Vagina (tissue), 2 donors: ENCODE results near the gene SCYL3. TPM values are rescaled to one million over a fixed set of nuclear protein-coding genes. Genes with fewer than 3 reads are reported as not detected.
"Not testable (repeated sequence)": the region's sequence is repeated elsewhere in the genome, so short reads cannot be mapped to it uniquely, and the experiment has no call there.

Source experiments
- DNase-seq, 2 donors: peaks; one replicate each; pipeline ENCODE4 v3.0.0-alpha.2; 2017; ENCODE audit errors: extremely low spot score in 2 of 2
- H3K27ac ChIP-seq: fragments of 200-600 bp; sonication (generic); one replicate; pipeline ENCODE4 v1.5.1; 2019
- H3K27me3 ChIP-seq: fragments of 200-600 bp; sonication (generic); one replicate; pipeline ENCODE4 v1.5.1; 2019
- H3K36me3 ChIP-seq, 2 donors: fragments of 200-600 bp; sonication (generic); one replicate each; pipeline ENCODE4 v1.5.1; 2017 to 2019
- H3K4me1 ChIP-seq: fragments of 200-600 bp; sonication (generic); one replicate; pipeline ENCODE4 v1.5.1; 2019
- H3K4me3 ChIP-seq, 2 donors: fragments of 200-600 bp; sonication (generic); 1 replicate in 1 of 2; 2 replicates in 1 of 2; pipeline ENCODE4 v1.5.1; 2016 to 2019
- H3K9me3 ChIP-seq: fragments of 200-600 bp; sonication (generic); one replicate; pipeline ENCODE4 v1.5.1; 2019
- CTCF ChIP-seq, 3 experiments: fragments of 450-650 bp in 2 of 3; fragments of 200-600 bp in 1 of 3; sonication (generic) in 1 of 3; IDR thresholded peaks; one replicate each; pipeline ENCODE4 v1.5.1; 2017 to 2019; ENCODE audit warnings: antibody characterized with exemption in 3 of 3, mild to moderate bottlenecking in 2 of 3, moderate library complexity in 2 of 3
- POLR2A ChIP-seq, 2 donors: fragments of 450-650 bp; IDR thresholded peaks; one replicate each; pipeline ENCODE4 v1.6.1; 2017; ENCODE audit warnings: antibody characterized with exemption in 2 of 2, mild to moderate bottlenecking in 2 of 2, moderate library complexity in 2 of 2
- POLR2AphosphoS5 ChIP-seq, 2 donors: sonication (generic); formaldehyde crosslinking; IDR thresholded peaks; one replicate each; pipeline ENCODE4 v1.9.0; 2017; ENCODE audit warnings: antibody characterized with exemption in 2 of 2, mild to moderate bottlenecking in 2 of 2, low read depth in 1 of 2; ENCODE audit not compliant: insufficient read depth in 1 of 2
- intact Hi-C: fragments of 100-400 bp; cut with DNase I; formaldehyde crosslinking; loops from one replicate; pipeline ENCODE4 v1.15.1; 2023
- total RNA-seq: library from RNA; depleted of rRNA; stranded (reverse); fragments of >200 nt; gene quantifications from one replicate; pipeline ENCODE4 v1.2.3, GENCODE V29; 2016

The SCYL3 gene
- total RNA-seq, 1 donor from 2014 or later = 11.8 TPM

GRCh38 chr1:169867012-169867675 lies 26.6 kb downstream of the SCYL3 start:
- no peak for DNase-seq
- intact Hi-C loops = loop anchor here (5.0 kb wide), 1 partner anchor 1045 kb away; no protein-coding TSS in a partner anchor
- H3K27ac ChIP-seq = no peak overlapping the region
- no peak overlapping the region for H3K4me3 ChIP-seq
- no peaks in the 10 kb centered on the region for H3K27me3 ChIP-seq
- TF ChIP-seq POLR2AphosphoS5 (IDR thresholded peaks at IDR 0.05; ENCODE audit: insufficient read depth in 1 of 2, low read depth in 1 of 2) (no peak), CTCF (IDR thresholded peaks at IDR 0.05) (no peak), POLR2A (IDR thresholded peaks at IDR 0.05) (no peak)
- H3K9me3 ChIP-seq = no peaks in the 10 kb centered on the region
- H3K36me3 ChIP-seq = peaks cover 0 to 84% of the 10 kb centered on the region in 2 donors
- H3K4me1 ChIP-seq = no peaks in the 10 kb centered on the region

- Histone ChIP-seq H3K36me3 (peaks cover 0 to 84% of the 10 kb centered on the region in 2 donors), H3K9me3 (no peaks in the 10 kb centered on the region), H3K27ac (no peak overlapping the region), H3K27me3 (no peaks in the 10 kb centered on the region), H3K4me1 (no peaks in the 10 kb centered on the region), H3K4me3 (no peak overlapping the region)
- intact Hi-C loops = loop anchor here (5.0 kb wide), 1 partner anchor 1044 kb away; no protein-coding TSS in a partner anchor
- no peak for DNase-seq
- TF ChIP-seq POLR2A (IDR thresholded peaks at IDR 0.05) (no peak), POLR2AphosphoS5 (IDR thresholded peaks at IDR 0.05; ENCODE audit: insufficient read depth in 1 of 2, low read depth in 1 of 2) (no peak), CTCF (IDR thresholded peaks at IDR 0.05) (no peak)
These were observed 27.1 kb downstream of the SCYL3 start for GRCh38 chr1:169866577-169866976.

GRCh38 chr1:169864531-169864930 lies 29.2 kb downstream of the SCYL3 start:
- intact Hi-C loops, H3K27ac ChIP-seq, H3K9me3 ChIP-seq, H3K4me1 ChIP-seq, H3K4me3 ChIP-seq, DNase-seq, H3K27me3 ChIP-seq: not testable (repeated sequence)
- peaks cover 0 to 72% of the 10 kb centered on the region in 2 donors for H3K36me3 ChIP-seq

GRCh38 chr1:169860750-169861149 lies 32.9 kb downstream of the SCYL3 start:
- Histone ChIP-seq H3K36me3 (peaks cover 0 to 60% of the 10 kb centered on the region in 2 donors), H3K4me3 (no peak overlapping the region), H3K9me3 (no peaks in the 10 kb centered on the region), H3K27ac (no peak overlapping the region), H3K4me1 (no peaks in the 10 kb centered on the region), H3K27me3 (no peaks in the 10 kb centered on the region)
- TF ChIP-seq POLR2AphosphoS5 (IDR thresholded peaks at IDR 0.05; ENCODE audit: insufficient read depth in 1 of 2, low read depth in 1 of 2) = no peak
- no peak for TF ChIP-seq POLR2A (IDR thresholded peaks at IDR 0.05)
- no peak for TF ChIP-seq CTCF (IDR thresholded peaks at IDR 0.05)
- DNase-seq = no peak
- intact Hi-C loops = no loop called here

- no peaks in the 10 kb centered on the region for H3K9me3 ChIP-seq
- H3K27me3 ChIP-seq = no peaks in the 10 kb centered on the region
- no peaks in the 10 kb centered on the region for H3K4me1 ChIP-seq
- intact Hi-C loops = no loop called here
- H3K36me3 ChIP-seq = peaks cover 0 to 60% of the 10 kb centered on the region in 2 donors
- no peak overlapping the region for H3K27ac ChIP-seq
- TF ChIP-seq POLR2A (IDR thresholded peaks at IDR 0.05) (no peak), CTCF (IDR thresholded peaks at IDR 0.05) (no peak), POLR2AphosphoS5 (IDR thresholded peaks at IDR 0.05; ENCODE audit: insufficient read depth in 1 of 2, low read depth in 1 of 2) (no peak)
- DNase-seq = no peak
- H3K4me3 ChIP-seq = no peak overlapping the region
These were observed 33.5 kb downstream of the SCYL3 start for GRCh38 chr1:169860187-169860586.
